Activated T-cell treated with anti-CD3 and anti-CD28 coated beads for 4 hours (primary cell): Measurements from ENCODE around the gene MAP4K4.

ENCODE experiments used
- DNase-seq: peaks from one replicate; pipeline ENCODE4 v3.0.0-alpha.2; 2020

Gene MAP4K4

GRCh38 chr2:101724125-101724474 is 26.6 kb downstream of the MAP4K4 start:
- no peak for DNase-seq

GRCh38 chr2:101725038-101725437 is 27.5 kb downstream of the MAP4K4 start:
- no peak for DNase-seq

GRCh38 chr2:101725515-101726192 is 28.1 kb downstream of the MAP4K4 start:
- DNase-seq, result no peak

- no peak for DNase-seq
Measured at GRCh38 chr2:101728865-101729264, 31.4 kb downstream of the MAP4K4 start.

- no peak for DNase-seq
Measured at GRCh38 chr2:101729521-101730190, 32.1 kb downstream of the MAP4K4 start.

- DNase-seq, result no peak
Measured at GRCh38 chr2:101731221-101732054, 33.9 kb downstream of the MAP4K4 start.

- DNase-seq, result no peak
Measured at GRCh38 chr2:101732199-101732598, 34.7 kb downstream of the MAP4K4 start.

GRCh38 chr2:101732773-101733256 is 35.3 kb downstream of the MAP4K4 start:
- no peak for DNase-seq

GRCh38 chr2:101733257-101733993 is 35.9 kb downstream of the MAP4K4 start:
- DNase-seq, result no peak

- no peak for DNase-seq
Measured at GRCh38 chr2:101734505-101735165, 37.1 kb downstream of the MAP4K4 start.

GRCh38 chr2:101735166-101735533 is 37.6 kb downstream of the MAP4K4 start:
- DNase-seq, result no peak

GRCh38 chr2:101736233-101736632 is 38.7 kb downstream of the MAP4K4 start:
- no peak for DNase-seq

- no peak for DNase-seq
Measured at GRCh38 chr2:101736861-101737291, 39.4 kb downstream of the MAP4K4 start.

GRCh38 chr2:101737478-101738255 is 40.2 kb downstream of the MAP4K4 start:
- DNase-seq, result no peak

- no peak for DNase-seq
Measured at GRCh38 chr2:101738649-101739048, 41.1 kb downstream of the MAP4K4 start.

GRCh38 chr2:101740555-101740964 is 43.1 kb downstream of the MAP4K4 start:
- DNase-seq, result no peak

GRCh38 chr2:101741775-101742520 is 44.4 kb downstream of the MAP4K4 start:
- no peak for DNase-seq

GRCh38 chr2:101742547-101742946 is 45.0 kb downstream of the MAP4K4 start:
- no peak for DNase-seq

- DNase-seq, result no peak
Measured at GRCh38 chr2:101743288-101743687, 45.8 kb downstream of the MAP4K4 start.

- DNase-seq, result no peak
Measured at GRCh38 chr2:101744832-101745231, 47.3 kb downstream of the MAP4K4 start.
